IMR-90 (cell line): ENCODE measurements around the gene HCFC1. TPM values are rescaled to one million over a fixed set of nuclear protein-coding genes. Genes with fewer than 3 reads are reported as not detected.

Experiments
- ATAC-seq: fragments of 200-7000 bp; cut with Tn5 transposase; 2 replicates; pipeline ENCODE4 v1.9.1; 2020; ENCODE audit warnings: low read depth, mild to moderate bottlenecking, moderate library complexity
- BruUV-seq: library from RNA; stranded (reverse); fragments of 400-500 nt; replicated peaks from 2 replicates; lab custom pipeline; 2021; lab: Mats Ljungman, UMichigan
- CTCF ChIA-PET: fragments of 300-600 bp; formaldehyde crosslinking; extraction: SDS; loops from one replicate; lab custom pipeline; 2021; ENCODE audit warnings: antibody characterized with exemption; lab: Yijun Ruan, JAX
- POLR2A ChIA-PET: fragments of 300-600 bp; sonication (Branson Sonifier 250); formaldehyde crosslinking; loops from one replicate; lab custom pipeline; 2022; ENCODE audit warnings: antibody characterized with exemption; ENCODE audit not compliant: unreplicated experiment; lab: Charles Lee
- DNase-seq: peaks from one replicate; pipeline ENCODE4 v3.0.0; 2013
- H2AFZ ChIP-seq: replicated peaks from 2 replicates; pipeline ENCODE3; 2013; ENCODE audit warnings: low read length, mild to moderate bottlenecking; ENCODE audit not compliant: poor library complexity
- H2AK5ac ChIP-seq: 2 replicates; pipeline ENCODE4 v1.6.1; 2013; ENCODE audit warnings: low read depth, low read length, inconsistent platforms
- H2AK9ac ChIP-seq: replicated peaks from 2 replicates; pipeline ENCODE3; 2013; ENCODE audit warnings: mild to moderate bottlenecking, low read depth, low read length, moderate library complexity; ENCODE audit not compliant: poor library complexity
- H2BK120ac ChIP-seq: 2 replicates; pipeline ENCODE4 v1.6.1; 2013; ENCODE audit warnings: low read depth, low read length, inconsistent platforms
- H2BK15ac ChIP-seq: 3 replicates; pipeline ENCODE4 v1.6.1; 2013; ENCODE audit warnings: low read depth, low read length, inconsistent platforms
- H2BK20ac ChIP-seq: 2 replicates; pipeline ENCODE4 v1.6.1; 2013; ENCODE audit warnings: low read depth, mild to moderate bottlenecking, inconsistent platforms, low read length, moderate library complexity
- H2BK5ac ChIP-seq: 2 replicates; pipeline ENCODE4 v1.6.1; 2013; ENCODE audit warnings: mild to moderate bottlenecking, low read depth, low read length, inconsistent platforms; ENCODE audit not compliant: poor library complexity, severe bottlenecking
- H3K14ac ChIP-seq: replicated peaks from 2 replicates; pipeline ENCODE4 v1.6.1; 2013; ENCODE audit warnings: low read depth, low read length, inconsistent platforms
- H3K18ac ChIP-seq: 2 replicates; pipeline ENCODE4 v1.6.1; 2013; ENCODE audit warnings: low read depth, low read length, control low read depth
- H3K23ac ChIP-seq: 2 replicates; pipeline ENCODE4 v1.6.1; 2013; ENCODE audit warnings: low read depth, low read length, inconsistent platforms
- H3K27ac ChIP-seq: 2 replicates; pipeline ENCODE4 v1.5.1; 2013; ENCODE audit warnings: mild to moderate bottlenecking, control low read depth, low read length; ENCODE audit not compliant: insufficient read depth
- H3K27me3 ChIP-seq: 2 replicates; pipeline ENCODE4 v1.6.1; 2013; ENCODE audit warnings: low read length; ENCODE audit not compliant: control insufficient read depth, insufficient read depth
- H3K36me3 ChIP-seq: 2 replicates; pipeline ENCODE4 v1.6.1; 2013; ENCODE audit warnings: low read length, mixed read lengths; ENCODE audit not compliant: control insufficient read depth, insufficient read depth
- H3K4ac ChIP-seq: 2 replicates; pipeline ENCODE4 v1.6.1; 2013; ENCODE audit warnings: low read depth, low read length, inconsistent platforms
- H3K4me1 ChIP-seq: 2 replicates; pipeline ENCODE4 v1.6.1; 2013; ENCODE audit warnings: low read length, mixed read lengths; ENCODE audit not compliant: control insufficient read depth, insufficient read depth
- H3K4me2 ChIP-seq: 2 replicates; pipeline ENCODE4 v1.6.1; 2013; ENCODE audit warnings: low read depth, mild to moderate bottlenecking, control low read depth, low read length, moderate library complexity
- H3K4me3 ChIP-seq: 2 replicates; pipeline ENCODE4 v1.5.1; 2013; ENCODE audit warnings: low read depth, mild to moderate bottlenecking, control low read depth, low read length, moderate library complexity; ENCODE audit not compliant: insufficient read depth
- H3K56ac ChIP-seq: 2 replicates; pipeline ENCODE4 v1.6.1; 2013; ENCODE audit warnings: low read length, inconsistent platforms; ENCODE audit not compliant: insufficient read depth; ENCODE audit errors: extremely low read depth
- H3K79me1 ChIP-seq, 2 experiments: 2 replicates each; pipeline ENCODE4 v1.6.1; 2013; ENCODE audit warnings: low read length in 2 of 2, inconsistent platforms in 1 of 2, low read depth in 1 of 2
- H3K9ac ChIP-seq: 2 replicates; pipeline ENCODE4 v1.6.1; 2013; ENCODE audit warnings: low read depth, low read length, control low read depth
- H3K9me1 ChIP-seq: 2 replicates; pipeline ENCODE4 v1.6.1; 2013; ENCODE audit warnings: low read length, inconsistent platforms; ENCODE audit not compliant: insufficient read depth
- H3K9me3 ChIP-seq: 2 replicates; pipeline ENCODE4 v1.6.1; 2013; ENCODE audit warnings: low read length; ENCODE audit not compliant: control insufficient read depth, insufficient read depth
- H4K20me1 ChIP-seq: 2 replicates; pipeline ENCODE4 v1.6.1; 2013; ENCODE audit warnings: low read length, inconsistent platforms; ENCODE audit not compliant: insufficient read depth
- H4K5ac ChIP-seq: 2 replicates; pipeline ENCODE4 v1.6.1; 2013; ENCODE audit warnings: mild to moderate bottlenecking, low read depth, low read length, control low read depth
- H4K8ac ChIP-seq, 2 experiments: 2 replicates each; pipeline ENCODE4 v1.6.1; 2013; ENCODE audit warnings: low read depth in 2 of 2, low read length in 2 of 2, control low read depth in 1 of 2, inconsistent platforms in 1 of 2
- H4K91ac ChIP-seq: 2 replicates; pipeline ENCODE4 v1.6.1; 2013; ENCODE audit warnings: low read depth, low read length, inconsistent platforms; ENCODE audit not compliant: insufficient read depth
- CEBPB ChIP-seq: IDR thresholded peaks from 2 replicates; pipeline ENCODE4 v1.6.1; 2012; ENCODE audit warnings: low read depth, low read length, improper control_type of control experiment
- FOS ChIP-seq: fragments of 150-350 bp; IDR thresholded peaks from 2 replicates; pipeline ENCODE4 v1.6.1; 2016; ENCODE audit warnings: low read depth, low read length
- MAZ ChIP-seq: IDR thresholded peaks from 2 replicates; pipeline ENCODE4 v1.6.1; 2012; ENCODE audit warnings: low read depth, mild to moderate bottlenecking, low read length, improper control_type of control experiment, moderate library complexity, borderline replicate concordance
- WGBS, 2 experiments: methylation state at CpG; one replicate each; pipeline versions ENCODE4 v1.1.5 to v1.1.7; 2013; ENCODE audit warnings: missing lambda C conversion rate in 2 of 2; ENCODE audit not compliant: insufficient read length in 1 of 2; ENCODE audit errors: extremely low coverage in 2 of 2; 5-methylcytosine and 5-hydroxymethylcytosine counted together
- dilution Hi-C: fragments of 300-500 bp; cut with HindIII; formaldehyde crosslinking; loops from one replicate; pipeline ENCODE4 v1.14.3; 2018; ENCODE audit warnings: low sequenced_read_pairs; ENCODE audit not compliant: unreplicated experiment
- in situ Hi-C: fragments of 300-500 bp; cut with MboI; formaldehyde crosslinking; loops from 3 replicates; pipeline ENCODE4 v1.14.3; 2019; ENCODE audit warnings: low sequenced_read_pairs, inconsistent platforms, mixed read lengths
- intact Hi-C: fragments of 100-400 bp; cut with micrococcal nuclease; formaldehyde crosslinking; loops from 2 replicates; pipeline ENCODE4 v1.10.0; 2022
- polyA plus RNA-seq, 3 experiments: library from polyadenylated mRNA; depleted of rRNA; stranded (reverse); fragments of >200 nt; gene quantifications; 2 replicates each; pipeline ENCODE4 v1.2.3, GENCODE V29; 2012; ENCODE audit warnings: low replicate concordance in 1 of 3
- total RNA-seq: library from RNA; depleted of rRNA; stranded (reverse); fragments of >200 nt; gene quantifications from 2 replicates; pipeline ENCODE4 v1.2.3, GENCODE V29; 2012
- TF ChIP-seq, protein P1 (sequence below): fragments of 150-350 bp; IDR thresholded peaks from 2 replicates; pipeline ENCODE4 v1.6.1; 2016; ENCODE audit warnings: low read depth, mild to moderate bottlenecking, low read length, moderate library complexity, borderline replicate concordance
- TF ChIP-seq, protein P2 (sequence below): fragments of 150-350 bp; IDR thresholded peaks from 2 replicates; pipeline ENCODE4 v1.6.1; 2017; ENCODE audit warnings: mild to moderate bottlenecking, antibody characterized with exemption, low read length, low read depth

Gene HCFC1
- total and polyA plus RNA-seq, 2 of the 4 experiments (the other 2 are of a cell fraction), result 3.2 to 17.6 TPM

DNA sequence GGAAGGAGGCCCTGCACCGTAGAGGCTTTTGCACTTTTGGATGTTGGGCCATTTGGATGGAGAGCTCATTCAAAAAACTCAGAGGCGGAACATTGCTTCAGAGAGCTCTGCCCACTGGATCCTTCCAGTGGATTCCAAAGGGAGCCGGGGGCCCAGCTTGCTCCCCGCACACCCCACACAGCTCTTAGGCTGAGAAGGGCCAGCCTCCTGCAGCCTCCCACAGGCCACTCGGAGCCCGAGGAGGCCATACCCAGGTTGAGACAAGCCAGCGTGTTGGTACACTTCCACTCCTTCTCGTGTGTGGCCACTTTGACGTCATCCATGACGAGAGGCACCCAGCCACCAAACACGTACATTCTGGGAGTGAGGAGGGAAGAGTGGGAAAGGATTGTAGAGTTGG is 10.3 kb downstream of the HCFC1 start:
- H2BK120ac ChIP-seq, result no peak overlapping the region
- no peaks in the 10 kb centered on the region for H3K9me1 ChIP-seq
- no peak overlapping the region for H2BK5ac ChIP-seq
- no peak overlapping the region for H3K18ac ChIP-seq
- no peak overlapping the region for H3K4me3 ChIP-seq
- DNase-seq, result no peak
- no peaks in the 10 kb centered on the region for H3K27me3 ChIP-seq
- no peak overlapping the region for H4K91ac ChIP-seq
- no peak overlapping the region for H3K9ac ChIP-seq
- no CpG with 5 or more reads among the region's 11 CpGs for WGBS, 2 experiments
- POLR2A ChIA-PET, result no interaction called here
- H2BK15ac ChIP-seq, result no peak overlapping the region
- no peak overlapping the region for H4K5ac ChIP-seq
- H3K4me2 ChIP-seq, result no peak overlapping the region
- peaks cover 5 to 9% of the 10 kb centered on the region in 2 experiments for H3K79me1 ChIP-seq
- in situ Hi-C loops (loop anchor here (10.0 kb wide), 1 partner anchor 196 kb away; the partner anchor contains the start of gene PLXNB3), dilution Hi-C loops (no loop called here), intact Hi-C loops (no loop called here)
- no peak overlapping the region for H3K23ac ChIP-seq
- no TSS peak for BruUV-seq
- no peaks in the 10 kb centered on the region for H3K9me3 ChIP-seq
- H3K4ac ChIP-seq, result no peak overlapping the region
- no peak overlapping the region for H3K27ac ChIP-seq
- H2BK20ac ChIP-seq, result no peak overlapping the region
- peaks cover 69% of the 10 kb centered on the region for H3K36me3 ChIP-seq
- no peak overlapping the region for H2AFZ ChIP-seq
- H3K4me1 ChIP-seq, result peaks cover 2% of the 10 kb centered on the region; the same call in 1 of the 2 replicates
- H3K14ac ChIP-seq, result no peak overlapping the region
- ATAC-seq, result no peak
- no peak overlapping the region for H4K8ac ChIP-seq
- CTCF ChIA-PET, result no interaction called here
- no peak overlapping the region for H2AK5ac ChIP-seq
- H3K56ac ChIP-seq, result no peak overlapping the region
- peaks cover 37% of the 10 kb centered on the region for H4K20me1 ChIP-seq
- H2AK9ac ChIP-seq, result no peak overlapping the region
- TF ChIP-seq, protein P1, sequence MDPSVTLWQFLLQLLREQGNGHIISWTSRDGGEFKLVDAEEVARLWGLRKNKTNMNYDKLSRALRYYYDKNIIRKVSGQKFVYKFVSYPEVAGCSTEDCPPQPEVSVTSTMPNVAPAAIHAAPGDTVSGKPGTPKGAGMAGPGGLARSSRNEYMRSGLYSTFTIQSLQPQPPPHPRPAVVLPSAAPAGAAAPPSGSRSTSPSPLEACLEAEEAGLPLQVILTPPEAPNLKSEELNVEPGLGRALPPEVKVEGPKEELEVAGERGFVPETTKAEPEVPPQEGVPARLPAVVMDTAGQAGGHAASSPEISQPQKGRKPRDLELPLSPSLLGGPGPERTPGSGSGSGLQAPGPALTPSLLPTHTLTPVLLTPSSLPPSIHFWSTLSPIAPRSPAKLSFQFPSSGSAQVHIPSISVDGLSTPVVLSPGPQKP, result no peak
- TF ChIP-seq, protein P2, sequence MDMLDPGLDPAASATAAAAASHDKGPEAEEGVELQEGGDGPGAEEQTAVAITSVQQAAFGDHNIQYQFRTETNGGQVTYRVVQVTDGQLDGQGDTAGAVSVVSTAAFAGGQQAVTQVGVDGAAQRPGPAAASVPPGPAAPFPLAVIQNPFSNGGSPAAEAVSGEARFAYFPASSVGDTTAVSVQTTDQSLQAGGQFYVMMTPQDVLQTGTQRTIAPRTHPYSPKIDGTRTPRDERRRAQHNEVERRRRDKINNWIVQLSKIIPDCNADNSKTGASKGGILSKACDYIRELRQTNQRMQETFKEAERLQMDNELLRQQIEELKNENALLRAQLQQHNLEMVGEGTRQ, result no peak
- no peak for TF ChIP-seq MAZ
- no peak for TF ChIP-seq CEBPB
- no peak for TF ChIP-seq FOS
